ENCODE measurements around the gene RMI2. TPM values are rescaled to one million over a fixed set of nuclear protein-coding genes. Genes with fewer than 3 reads are reported as not detected.

The RMI2 gene
- total and polyA plus RNA-seq, 9 of the 15 experiments (the other 6 are each of a cell fraction or from before 2014, with no cell fraction given), result 8.0 to 43.4 (median 32.5) TPM

DNA sequence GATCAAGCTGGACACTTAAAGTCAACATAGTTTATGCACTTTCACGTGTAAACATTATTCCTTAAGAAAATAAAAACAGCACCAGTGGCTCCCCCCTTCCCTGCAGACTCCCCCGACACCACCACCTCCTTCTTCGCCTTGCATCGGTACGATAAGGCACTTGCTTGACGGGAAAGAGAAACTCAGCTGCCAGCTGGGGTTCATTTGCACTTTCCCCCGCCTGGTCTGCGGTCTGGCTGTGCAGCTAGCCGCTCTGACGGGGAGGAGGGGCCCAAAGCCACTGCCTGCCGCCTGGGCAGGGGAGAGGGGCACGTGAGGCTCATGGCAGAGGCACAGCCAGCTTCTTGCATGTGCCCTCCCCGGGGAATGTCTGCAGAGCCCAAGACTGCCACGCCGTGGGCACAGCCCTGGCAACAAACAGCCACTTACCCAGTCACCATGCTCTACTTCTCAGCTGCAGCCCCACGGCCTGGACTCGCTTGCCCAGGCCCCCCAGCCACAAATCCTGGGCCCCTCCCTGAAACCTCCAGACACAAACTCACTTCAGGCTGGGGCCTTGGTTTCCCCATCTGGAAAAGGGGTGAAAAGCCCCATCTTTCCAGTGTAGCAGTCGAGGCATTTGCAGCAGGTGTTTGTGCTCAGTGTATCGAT lies 47.6 kb upstream of the RMI2 start (continued):
- TF ChIP-seq ZNF239 (CRISPR knock-in tag; IDR thresholded peaks at IDR 0.05) (no peak), SP2 (IDR thresholded peaks at IDR 0.05; ENCODE audit: extremely low read depth, low read depth, low read length, poor library complexity, severe bottlenecking) (no peak), TRIM24 (IDR thresholded peaks at IDR 0.05) (peak; percentile 33 to 56; a peak in 1 of 4 replicates), SMARCA5 (IDR thresholded peaks at IDR 0.05) (no peak), TCF3 (CRISPR knock-in tag; IDR thresholded peaks at IDR 0.05) (peak; percentile 89), THAP7 (CRISPR knock-in tag; IDR thresholded peaks at IDR 0.05) (no peak), PREB (CRISPR knock-in tag; IDR thresholded peaks at IDR 0.05) (no peak), TAL1 (IDR thresholded peaks at IDR 0.05) (peak; percentile 76), HDAC6 (IDR thresholded peaks at IDR 0.05; ENCODE audit: low read depth, low read length) (no peak), ZNF217 (CRISPR knock-in tag; IDR thresholded peaks at IDR 0.05) (no peak), GTF2B (IDR thresholded peaks at IDR 0.05; ENCODE audit: extremely low read depth, insufficient read length) (no peak), SMARCB1 (IDR thresholded peaks at IDR 0.05; ENCODE audit: insufficient read length, low read depth) (no peak), ZBTB8A (IDR thresholded peaks at IDR 0.05; ENCODE audit: partially characterized antibody) (no peak), NFIX (CRISPR knock-in tag; IDR thresholded peaks at IDR 0.05; ENCODE audit: low read depth) (no peak), POLR2AphosphoS2 (IDR thresholded peaks at IDR 0.05; ENCODE audit: low read length) (no peak), ZNF644 (tag; IDR thresholded peaks at IDR 0.05; ENCODE audit: low read depth) (no peak), LCOR (CRISPR knock-in tag; IDR thresholded peaks at IDR 0.05) (0 out of 2 replicates have a peak, but pooled peaks have one; percentile 34), NR2C2 (CRISPR knock-in tag; IDR thresholded peaks at IDR 0.05) (no peak), NR2C2 (tag; IDR thresholded peaks at IDR 0.05) (no peak), POLR2G (IDR thresholded peaks at IDR 0.05; ENCODE audit: low read depth, low read length) (no peak), NELFE (IDR thresholded peaks at IDR 0.05; ENCODE audit: insufficient read depth, insufficient read length) (no peak), NONO (IDR thresholded peaks at IDR 0.05; ENCODE audit: low read depth in 2 of 2, low read length in 1 of 2) (no peak)
- TF ChIP-seq, protein P1, sequence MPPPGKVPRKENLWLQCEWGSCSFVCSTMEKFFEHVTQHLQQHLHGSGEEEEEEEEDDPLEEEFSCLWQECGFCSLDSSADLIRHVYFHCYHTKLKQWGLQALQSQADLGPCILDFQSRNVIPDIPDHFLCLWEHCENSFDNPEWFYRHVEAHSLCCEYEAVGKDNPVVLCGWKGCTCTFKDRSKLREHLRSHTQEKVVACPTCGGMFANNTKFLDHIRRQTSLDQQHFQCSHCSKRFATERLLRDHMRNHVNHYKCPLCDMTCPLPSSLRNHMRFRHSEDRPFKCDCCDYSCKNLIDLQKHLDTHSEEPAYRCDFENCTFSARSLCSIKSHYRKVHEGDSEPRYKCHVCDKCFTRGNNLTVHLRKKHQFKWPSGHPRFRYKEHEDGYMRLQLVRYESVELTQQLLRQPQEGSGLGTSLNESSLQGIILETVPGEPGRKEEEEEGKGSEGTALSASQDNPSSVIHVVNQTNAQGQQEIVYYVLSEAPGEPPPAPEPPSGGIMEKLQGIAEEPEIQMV (tag; conservative IDR thresholded peaks at IDR 0.05; ENCODE audit: low read depth), result no peak
- TF ChIP-seq, protein P2, sequence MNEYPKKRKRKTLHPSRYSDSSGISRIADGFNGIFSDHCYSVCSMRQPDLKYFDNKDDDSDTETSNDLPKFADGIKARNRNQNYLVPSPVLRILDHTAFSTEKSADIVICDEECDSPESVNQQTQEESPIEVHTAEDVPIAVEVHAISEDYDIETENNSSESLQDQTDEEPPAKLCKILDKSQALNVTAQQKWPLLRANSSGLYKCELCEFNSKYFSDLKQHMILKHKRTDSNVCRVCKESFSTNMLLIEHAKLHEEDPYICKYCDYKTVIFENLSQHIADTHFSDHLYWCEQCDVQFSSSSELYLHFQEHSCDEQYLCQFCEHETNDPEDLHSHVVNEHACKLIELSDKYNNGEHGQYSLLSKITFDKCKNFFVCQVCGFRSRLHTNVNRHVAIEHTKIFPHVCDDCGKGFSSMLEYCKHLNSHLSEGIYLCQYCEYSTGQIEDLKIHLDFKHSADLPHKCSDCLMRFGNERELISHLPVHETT (CRISPR knock-in tag; conservative IDR thresholded peaks at IDR 0.05 in 1 of 2, IDR thresholded peaks at IDR 0.05 in 1 of 2), result 0 out of 4 replicates have a peak, but pooled peaks of 1 of the 2 experiments have one; percentile 47
